ENCODE data around the gene KREMEN1.

Gene KREMEN1

GRCh38 chr22:29208879-29209623 is 136.2 kb downstream of the KREMEN1 start:
- no peak for DNase-seq

- no peak for DNase-seq
Measured at GRCh38 chr22:29209624-29209929, 136.7 kb downstream of the KREMEN1 start.

GRCh38 chr22:29211066-29211465 is 138.2 kb downstream of the KREMEN1 start:
- no peak for DNase-seq

DNA sequence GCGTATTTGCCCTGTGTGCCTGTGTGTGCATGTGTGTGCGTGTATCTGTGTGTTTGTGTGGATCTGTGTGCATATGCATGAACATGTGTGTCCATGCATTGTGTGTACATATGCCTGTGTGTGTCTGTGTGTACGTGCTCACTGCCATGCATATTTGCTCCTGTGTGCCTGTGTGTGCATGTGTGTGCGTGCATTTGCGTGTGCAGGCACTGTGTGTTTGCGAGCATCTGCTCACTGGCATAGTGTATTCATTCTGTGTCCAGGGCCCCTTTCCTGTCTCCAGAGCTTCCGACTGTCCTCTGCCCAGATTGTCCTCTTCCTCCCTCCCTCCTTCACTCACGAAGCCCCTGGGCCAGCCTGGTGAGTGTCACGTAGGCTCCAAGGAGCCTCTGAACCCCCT is 138.6 kb downstream of the KREMEN1 start:
- no peak for DNase-seq

DNA sequence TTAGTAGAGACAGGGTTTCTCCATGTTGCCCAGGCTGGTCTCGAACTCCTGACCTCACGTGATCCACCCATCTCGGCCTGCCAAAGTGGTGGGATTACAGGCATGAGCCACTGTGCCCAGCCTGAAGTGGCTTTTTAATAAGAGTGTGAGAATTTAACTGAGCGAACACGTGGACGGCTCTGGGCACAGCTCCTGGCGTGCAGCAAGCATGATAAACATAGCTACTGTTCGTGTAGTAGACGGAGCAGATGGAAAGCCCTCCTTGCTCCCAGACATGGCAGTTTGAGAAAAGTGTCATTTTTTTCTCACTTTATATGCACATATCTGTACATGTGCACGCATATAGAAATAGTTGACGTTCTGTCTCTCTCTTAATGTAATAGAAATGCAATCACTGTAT is 139.9 kb downstream of the KREMEN1 start:
- DNase-seq: no peak

DNA sequence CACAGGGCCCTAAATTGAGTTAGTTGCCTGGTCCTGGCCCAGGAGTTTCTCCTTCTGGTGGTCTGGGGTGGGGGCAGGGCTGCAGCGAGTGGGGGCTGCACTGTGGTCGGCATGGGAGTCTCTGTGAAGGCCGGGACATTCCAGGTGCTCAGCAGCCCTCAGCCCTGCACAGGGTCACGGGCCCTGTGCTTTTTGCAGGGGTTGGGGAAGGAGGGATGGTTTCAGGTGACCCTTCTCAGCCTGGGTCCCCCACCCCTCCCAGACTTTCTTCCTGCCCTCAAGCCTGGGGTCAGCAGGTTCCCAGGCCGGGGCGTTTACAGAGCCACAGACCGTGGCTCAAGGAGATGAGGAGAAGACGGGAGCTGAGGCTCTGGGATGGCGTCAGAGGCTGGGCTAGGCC is 140.7 kb downstream of the KREMEN1 start:
- DNase-seq: no peak

- no peak for DNase-seq
Measured at GRCh38 chr22:29214232-29214631, 141.4 kb downstream of the KREMEN1 start.

- DNase-seq: no peak
Measured at GRCh38 chr22:29215012-29215860, 142.4 kb downstream of the KREMEN1 start.

DNA sequence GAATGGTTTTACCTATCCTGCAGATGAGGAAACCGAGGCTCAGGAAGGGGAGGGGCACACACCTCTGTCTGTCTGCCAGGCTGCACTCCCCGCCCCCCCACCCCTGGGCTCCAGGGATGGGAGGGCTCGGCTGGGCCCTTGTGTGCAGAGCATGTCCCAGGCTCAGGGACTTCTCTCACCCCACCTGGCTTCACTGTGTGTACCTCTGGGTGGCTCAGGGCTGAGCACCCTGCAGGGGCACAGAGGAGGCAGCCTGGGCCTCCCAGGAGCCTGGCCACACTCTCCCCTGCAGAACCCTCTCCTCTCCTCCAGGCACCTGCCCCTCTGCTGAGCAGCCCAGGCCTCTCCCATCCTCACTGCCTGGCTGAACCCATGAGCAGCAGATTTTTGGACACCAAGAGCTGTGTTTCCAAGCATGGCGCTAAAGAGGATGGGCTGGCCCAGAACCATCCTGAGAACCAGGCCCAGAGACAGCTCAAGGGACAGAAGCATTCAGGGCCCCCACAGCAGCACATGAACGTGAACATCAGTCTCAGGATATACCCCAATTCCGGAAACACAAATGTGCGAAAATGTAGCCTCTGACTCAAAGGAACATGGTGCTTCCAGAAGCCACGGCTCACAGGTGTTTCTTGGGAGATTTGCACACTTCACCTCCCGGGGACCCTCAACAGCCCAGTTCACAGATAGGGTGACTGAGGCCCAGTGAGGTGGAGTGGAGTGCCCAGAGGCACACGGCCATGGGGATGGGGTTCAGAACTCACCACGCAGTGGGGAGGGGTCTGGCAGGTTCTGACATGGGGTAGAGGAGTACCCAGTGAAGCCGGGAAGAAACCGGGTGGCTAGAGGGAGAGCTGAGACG is 143.4 kb downstream of the KREMEN1 start:
- DNase-seq: no peak

- no peak for DNase-seq
Measured at GRCh38 chr22:29216873-29217666, 144.2 kb downstream of the KREMEN1 start.

Measured in T-helper 9 cell (primary cell).